NCI-H2196 (cell line): ENCODE results near the gene UNC13B.

ENCODE experiments used
- DNase-seq: peaks from one replicate; lab custom pipeline; 2025; ENCODE audit not compliant: unreplicated experiment; lab: John Stamatoyannopoulos, UW

The UNC13B gene

DNA sequence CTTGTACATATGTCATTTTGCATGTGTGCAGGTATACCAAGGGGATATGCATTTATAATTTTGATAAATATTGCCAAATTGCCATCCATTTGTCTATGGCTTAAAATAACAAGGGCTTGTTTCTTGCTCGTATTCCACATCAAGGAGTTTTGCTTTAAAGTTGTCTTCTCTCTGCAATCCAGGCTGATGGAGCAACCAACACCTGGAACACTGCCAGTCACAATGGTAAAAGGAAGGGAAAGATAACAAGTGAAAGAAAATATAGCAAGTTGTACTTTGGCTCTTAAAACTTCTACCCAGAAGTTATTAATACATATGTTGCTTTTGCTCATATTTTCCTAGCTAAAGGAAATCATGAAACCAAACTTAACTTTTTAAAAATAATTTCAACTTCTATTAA, 156.9 kb downstream of the UNC13B start:
- DNase-seq: no peak

DNA sequence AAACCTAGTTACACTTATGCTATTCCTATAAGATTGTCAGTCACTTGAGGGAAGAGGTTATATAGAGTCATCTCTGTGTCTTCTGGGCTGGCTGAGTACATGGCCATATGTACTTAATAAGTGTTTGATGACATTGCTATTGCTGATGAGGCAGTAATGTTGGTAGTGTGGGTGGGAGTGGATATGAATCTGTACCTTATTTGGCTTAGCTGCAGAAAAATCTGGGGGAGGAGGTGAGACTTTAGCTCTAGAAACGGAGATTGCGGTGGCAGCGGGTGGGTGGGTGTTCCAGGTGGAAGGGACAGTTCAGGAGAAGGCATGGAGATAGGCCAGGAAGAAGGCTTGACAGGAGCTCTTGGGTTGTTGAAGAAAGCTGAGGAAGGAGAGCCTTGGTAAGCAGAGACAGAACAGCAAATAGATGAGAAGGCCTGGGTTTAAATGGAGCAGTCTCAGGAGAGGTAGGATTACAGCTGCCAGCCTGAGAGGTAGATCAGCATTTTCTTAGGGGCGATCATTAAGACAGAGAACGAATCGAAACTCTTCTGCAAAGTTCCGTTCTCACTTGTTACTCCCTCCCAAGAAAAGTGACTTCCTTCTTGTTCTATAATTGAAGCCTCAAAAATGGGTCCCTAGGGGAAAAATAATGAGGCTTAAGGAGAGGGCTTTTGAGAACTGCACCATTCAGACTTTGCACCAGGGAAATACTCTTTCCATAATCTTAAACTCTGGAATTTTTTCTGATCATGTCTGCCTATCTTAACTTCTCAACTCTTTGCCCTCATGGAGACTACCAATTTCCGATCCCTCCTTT, 160.5 kb downstream of the UNC13B start:
- DNase-seq: no peak

DNA sequence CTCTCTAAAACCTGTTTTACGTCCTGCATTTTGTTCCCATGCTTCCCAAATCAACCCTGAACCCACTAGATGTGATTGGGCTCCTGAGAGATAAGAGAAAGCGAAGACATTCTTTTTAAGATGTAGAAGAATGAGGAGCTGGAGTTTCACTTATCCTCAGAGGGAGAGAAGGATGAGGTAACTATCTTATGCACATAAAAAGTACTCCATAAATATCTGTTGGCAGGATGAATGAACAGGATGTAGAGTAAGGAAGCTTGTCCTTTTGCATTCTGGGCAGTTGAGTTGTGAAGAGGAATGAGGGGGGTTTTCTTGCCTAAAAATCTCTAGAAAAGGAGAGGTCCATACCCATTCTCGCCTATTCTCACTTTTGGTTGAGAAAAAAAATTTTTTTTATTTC, 163.2 kb downstream of the UNC13B start:
- DNase-seq: no peak

DNA sequence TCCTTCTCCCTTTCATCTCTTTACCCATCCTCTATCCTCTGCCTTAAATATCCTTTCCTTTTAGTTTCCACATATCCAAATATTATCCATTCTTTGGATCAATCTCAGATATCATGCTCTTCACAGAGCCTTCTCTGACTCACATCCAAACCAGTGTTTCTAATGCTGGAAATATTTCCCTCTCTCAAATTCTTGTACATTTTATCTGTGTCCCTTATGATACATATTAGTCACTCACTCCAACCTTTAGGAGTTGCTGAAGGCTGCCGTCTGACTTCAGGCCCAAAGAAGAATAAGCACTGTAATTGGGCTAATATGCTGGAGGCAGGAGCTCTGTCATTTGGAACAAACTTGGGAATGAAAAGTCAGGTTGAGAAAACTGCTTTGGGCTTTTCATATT, 171.7 kb downstream of the UNC13B start:
- DNase-seq: no peak

DNA sequence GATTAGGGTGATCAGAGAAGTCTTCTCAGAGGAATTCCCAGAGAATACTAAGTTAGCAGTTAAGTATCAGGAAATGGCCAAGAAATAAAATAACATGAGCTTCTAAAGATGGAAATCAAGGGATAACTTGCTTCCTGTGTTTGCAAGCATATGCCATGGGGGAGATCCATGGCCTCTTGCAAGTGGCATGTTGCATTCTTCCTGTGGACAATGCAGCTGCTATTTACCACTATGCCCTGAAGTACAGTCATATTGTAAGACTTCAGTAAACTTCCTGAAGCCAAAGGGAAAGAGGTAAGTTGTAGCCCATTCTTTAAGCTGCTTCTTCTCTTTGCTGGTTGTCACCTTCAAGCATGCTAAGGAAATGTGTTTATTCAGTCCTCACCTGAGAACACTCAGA, 173.4 kb downstream of the UNC13B start:
- no peak for DNase-seq

DNA sequence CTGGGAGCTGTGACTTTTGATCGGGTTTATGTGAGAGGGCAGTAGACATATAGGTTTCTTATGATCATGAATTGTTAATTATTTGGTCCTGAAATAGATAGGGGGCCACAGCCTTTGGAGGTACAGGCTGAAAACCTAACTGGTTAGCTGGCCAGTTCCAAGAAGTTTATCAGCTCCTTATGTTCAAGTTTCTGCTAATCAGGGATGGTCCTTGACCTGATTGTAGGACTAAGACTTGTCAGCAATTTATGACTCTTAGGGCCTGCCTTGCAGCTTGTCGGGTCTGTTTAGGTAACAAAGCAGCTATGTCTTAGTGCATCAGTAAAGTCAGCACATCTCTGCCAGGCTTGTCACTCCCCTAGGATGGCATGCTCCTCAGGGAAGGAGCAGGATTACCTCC, 176.3 kb downstream of the UNC13B start:
- no peak for DNase-seq

DNA sequence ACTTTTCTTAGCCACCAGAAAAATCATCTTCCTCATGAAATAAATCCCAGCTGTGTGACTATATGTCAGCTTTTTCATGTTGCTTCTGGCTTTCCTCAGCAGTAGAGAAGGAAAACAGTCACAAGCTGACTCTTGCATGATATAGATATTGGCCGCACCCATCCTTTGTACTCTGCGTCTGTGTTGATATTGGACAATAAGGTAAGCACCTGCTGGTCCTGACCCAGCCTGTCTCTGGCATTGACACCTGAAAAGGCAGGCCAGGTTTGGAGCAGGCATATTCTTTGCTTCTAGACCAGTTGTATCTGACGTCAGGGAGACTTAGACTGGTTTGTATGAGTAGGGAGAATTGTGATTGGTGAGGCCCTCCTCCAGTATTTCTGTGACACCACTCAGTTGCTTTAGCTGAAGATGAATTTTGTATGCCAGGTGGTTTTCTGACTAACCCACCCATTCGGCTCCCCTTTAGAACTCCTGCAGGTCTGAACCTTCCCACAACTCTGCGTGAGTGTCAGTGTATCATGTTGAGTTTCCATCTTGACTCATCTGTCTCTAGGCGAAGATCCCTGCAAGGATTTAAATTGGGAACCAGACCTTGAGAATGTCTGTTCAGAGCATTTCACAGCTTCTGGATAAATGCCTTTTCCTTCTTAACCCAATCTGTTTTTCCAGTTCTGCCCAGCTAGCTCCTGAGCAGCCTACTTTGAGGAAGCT, 176.9 kb downstream of the UNC13B start:
- peak; percentile 43 for DNase-seq

DNA sequence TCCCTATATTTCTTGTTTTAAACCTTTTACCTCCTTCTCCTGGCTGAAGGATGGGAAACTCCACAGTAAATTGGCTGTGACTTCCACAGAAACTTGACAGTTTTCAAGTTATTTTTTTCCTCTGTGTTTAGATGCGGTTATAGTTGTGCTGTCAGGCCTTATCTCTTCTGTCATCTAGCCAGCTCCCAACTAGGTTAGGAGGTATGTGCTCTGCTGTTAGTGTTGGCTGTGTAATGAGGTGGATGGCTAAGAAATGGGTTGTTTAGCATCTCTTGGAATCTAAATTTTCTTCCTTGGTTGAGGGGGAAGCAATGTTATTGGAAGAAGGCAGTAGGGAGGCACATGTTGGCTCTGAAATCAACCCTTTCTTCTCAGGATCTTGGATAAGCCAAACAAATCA, 178.2 kb downstream of the UNC13B start:
- no peak for DNase-seq

DNA sequence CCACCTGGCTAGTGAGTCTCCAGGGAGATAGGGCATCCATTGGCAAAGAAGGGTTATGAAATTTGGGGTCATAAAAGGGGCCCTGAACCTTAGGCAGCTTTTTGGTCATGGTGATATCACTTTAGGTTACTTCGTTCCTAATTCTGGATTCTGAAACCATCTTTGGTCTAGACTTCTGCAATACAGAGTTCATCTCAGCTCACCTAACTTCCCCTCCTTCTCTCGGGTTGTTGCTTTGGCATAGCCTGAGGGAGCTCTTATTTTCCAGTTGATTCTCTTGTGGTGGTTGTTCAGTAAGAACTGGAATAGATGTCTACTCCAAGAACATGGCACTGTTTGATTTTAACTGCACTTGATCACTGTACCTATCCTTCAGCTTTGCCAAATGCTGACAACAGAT, 179.2 kb downstream of the UNC13B start:
- DNase-seq: no peak

DNA sequence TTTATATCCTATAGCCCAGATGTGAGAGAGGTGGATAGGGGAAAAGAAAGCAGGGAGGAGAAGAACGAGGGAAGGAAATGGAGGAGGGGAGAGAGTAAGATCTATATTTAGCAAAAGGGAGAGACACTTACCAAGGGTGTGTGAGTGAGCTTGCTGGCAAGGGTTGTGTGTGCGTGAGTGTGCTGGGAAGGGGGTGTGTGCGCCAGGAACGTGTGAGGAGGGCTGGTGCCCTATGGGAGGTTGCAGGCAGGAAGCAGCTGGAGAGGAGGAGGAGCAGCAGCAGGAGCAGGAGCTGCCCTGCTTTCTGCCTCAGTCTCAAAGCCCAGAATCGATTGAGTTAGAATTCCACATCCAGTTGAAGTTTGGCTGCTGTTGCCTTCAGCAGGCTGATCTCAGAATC, 179.8 kb downstream of the UNC13B start:
- peak; percentile 18 for DNase-seq

DNA sequence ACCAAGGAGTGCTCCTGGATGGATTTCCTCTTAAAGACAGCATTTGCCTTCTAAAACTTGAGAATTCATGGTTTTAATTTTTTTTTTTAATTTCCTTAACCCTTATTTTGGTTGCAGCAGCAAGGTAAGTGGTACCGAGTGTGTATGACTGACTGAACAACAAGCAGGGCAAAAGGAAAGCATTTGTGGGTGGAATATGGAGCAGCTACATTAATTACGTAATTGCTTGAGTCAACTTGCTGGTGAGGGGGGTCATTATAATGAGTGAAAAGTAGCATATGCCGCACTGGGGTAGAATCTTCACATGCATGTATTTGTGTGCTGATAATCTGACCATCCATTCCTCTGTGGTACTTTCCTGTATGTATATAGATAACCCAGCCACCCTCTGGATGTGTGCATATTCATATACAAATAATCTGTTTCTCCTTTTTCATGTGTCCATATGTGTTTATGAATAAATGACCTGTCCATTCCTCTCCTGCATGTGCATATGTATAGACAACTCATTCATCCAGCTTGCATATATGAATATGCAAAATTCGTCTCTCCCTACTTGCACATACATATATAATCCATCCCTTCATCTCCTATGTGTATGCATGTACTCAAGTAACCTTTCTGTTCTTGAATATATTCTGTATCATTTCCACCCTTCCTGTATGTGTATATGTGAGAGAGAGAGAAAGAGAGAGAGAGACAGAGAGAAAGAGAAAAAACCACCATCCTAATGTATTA, 180.6 kb downstream of the UNC13B start:
- DNase-seq: no peak

DNA sequence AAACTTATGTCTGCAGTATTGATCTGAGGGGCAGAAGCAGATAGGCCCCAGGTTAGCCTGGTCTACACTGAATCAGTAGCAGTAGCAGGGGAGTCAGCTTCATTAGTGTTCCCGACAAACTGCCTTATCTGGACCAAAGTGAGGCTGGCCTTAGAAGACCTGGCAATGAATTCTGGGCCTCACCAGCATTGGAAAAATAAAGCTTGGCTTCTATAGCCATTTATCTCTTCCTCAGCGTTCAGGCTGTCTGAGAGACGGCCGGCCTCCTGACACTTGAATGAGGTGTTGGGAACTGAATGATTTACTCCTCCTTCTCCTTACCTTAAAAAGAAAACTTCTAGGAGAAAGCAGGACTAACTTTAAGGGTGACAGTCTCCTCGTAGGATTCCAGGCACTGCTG, 186.3 kb downstream of the UNC13B start:
- no peak for DNase-seq

DNA sequence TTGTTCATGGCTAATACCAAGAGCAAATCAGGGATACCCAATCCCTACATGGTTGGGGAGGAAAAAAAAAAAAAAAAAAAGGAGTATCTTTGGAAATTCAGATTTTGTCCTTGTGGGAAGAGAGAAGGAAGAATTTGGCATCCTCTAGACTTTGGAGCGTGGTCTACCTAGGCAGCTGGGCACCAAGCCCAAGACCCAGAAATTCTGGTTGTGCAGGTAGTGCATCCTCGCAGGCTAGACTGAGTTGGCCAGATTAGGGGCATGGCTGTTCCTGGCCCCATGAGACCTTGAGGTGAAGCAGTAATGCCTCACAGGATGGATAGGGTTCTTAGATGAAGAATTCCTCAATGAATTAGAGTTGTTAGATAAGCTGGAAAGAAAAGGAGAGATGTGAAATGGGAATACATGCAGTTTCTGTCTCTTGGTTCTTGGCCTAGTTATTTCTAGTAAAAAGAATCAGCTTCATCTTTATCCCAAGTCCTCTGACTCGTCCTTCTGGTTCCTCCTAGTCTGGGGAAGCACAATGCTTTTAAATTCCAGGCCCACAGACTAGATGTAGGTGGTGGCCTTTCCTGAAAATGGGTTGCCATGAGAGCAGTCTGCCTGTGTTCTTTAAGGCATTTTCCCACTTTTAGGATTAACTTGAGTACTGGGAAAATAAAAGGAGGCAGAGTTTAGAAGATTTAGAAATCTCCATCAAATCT, 187.6 kb downstream of the UNC13B start:
- no peak for DNase-seq

DNA sequence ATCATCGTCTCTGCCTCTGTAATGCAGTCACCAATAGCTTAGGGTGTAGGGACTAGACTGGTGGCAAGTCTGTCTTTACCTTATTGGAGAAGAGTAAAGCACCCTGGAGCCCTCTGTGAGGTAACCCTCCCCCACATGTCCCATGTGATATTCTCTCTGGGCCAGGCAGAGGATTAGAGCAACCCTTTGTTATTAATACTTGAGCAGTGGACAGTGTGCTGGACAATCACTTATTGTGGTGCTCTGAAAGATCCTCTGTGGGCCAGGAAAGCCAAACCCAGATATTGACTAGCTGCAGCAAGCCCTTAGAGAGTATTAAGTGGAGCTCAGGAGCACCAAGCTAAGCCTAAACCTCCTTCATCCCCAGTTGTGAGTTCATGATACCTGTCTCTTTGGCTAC, 188.4 kb downstream of the UNC13B start:
- DNase-seq: no peak

DNA sequence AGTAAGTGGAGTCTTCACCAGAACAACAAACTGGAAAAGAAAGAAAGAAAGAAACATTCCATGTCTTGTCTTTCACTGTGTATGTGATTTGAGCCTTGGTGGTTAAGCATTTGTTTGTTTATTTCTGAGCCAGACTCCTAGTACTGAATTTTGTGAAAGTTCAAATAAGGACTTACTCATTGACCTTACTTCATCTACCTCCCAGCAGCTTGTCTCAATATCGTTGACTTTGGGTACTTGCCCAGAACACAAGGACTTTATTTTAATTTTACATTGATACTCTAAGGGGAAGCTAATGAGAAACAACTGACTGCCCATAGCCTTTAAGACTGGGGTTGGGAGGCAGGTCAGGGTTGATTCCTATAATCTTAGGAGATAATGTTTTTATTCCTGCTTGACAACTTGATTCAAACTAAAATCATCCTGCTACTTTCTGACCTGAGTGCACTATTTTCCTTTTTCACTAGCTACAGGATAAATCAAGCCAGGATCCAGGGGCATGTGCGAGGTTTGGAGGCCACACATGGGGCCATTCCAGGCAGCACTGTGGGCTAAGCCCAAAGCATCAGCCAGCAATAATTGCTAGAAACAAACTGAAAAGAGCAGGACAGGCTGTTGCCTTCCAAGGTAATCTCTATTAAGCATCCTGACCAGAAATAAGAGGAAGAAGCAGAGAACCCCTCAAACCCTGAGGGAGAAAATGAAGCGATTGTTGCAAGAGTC, 189.2 kb downstream of the UNC13B start:
- DNase-seq: peak; percentile 52

DNA sequence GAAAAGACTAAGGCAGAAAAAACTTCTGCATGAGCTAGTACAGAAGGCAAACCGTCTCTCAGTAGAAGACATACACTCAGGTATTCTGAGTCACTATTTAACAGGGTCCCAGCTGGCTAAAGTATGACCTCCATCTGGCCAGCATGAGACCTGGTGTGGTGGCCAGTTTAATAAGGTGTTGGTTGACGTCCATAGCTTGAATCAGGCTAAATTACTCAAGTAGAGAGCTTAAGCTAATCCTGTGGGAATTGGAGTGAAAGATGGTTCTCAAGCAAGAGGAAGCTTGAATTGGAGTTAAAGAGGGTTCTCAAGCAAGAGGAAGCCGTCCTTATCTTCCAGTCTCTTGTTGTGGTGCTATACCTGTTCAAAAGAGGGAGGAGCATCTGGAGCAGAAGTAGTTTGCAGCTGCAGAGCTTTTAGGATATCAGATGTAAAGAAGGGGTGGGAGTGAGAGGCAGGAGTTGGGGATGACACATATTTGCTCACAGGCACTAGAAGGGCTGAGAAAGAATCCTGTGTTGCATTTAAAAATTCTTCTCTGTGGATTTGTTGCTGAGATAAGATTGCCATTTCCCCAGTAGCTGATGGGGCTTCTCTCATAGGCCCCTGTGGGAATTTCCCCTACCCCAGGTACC, 192.0 kb downstream of the UNC13B start:
- no peak for DNase-seq

DNA sequence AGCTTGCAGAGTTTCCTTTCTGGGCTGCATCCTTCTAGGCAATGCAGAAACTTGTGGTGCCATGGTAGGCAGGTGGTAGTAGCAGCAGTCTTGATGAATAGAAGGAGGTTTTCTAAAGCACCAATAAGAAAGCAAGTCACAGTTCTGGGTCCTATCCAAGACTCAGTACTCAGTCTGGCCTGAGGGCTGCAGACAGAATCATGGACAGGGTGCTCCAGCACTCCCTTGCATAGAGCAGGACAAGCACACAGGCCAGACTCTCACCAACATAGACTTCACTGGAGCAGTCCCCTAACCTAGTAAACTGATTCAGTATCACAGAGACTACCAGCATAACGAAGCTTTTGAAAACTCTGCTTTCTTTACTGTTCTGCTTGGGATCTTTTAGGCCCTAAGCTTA, 194.1 kb downstream of the UNC13B start:
- no peak for DNase-seq

DNA sequence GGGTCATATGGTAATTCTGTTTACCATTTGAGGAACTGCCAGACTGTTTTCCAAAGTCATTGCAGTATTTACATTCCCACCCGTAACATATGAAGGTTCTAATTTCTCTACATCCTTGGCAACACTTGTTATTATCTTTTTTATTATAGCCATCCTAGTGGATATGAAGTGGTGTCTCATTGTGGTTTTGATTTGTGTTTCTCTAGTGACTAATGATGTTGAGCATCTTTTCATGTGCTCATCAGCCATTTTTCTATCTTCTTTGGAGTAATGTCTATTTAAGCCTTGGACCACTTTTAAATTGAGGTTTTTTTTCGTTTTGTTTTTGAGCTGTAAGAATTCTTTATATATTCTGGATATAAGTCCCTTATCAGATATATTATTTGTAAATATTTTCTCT, 195.3 kb downstream of the UNC13B start:
- no peak for DNase-seq

DNA sequence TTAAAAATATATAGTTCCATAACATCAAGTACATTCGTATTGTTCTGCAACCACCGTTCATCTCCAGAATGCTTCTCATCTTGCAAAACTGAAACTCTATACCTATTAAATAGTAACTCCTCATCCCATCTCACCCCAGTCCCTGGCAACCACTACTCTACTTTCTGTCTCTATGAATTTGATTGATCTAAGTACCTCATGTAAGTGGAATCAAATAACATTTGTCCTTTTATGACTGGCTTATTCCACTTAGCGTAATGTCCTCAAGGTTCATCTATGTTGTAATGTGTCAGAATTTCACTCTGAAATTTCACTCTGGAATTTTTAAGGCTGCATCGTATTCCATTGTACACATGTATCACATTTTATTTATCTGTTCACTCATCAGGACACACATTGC, 196.0 kb downstream of the UNC13B start:
- DNase-seq: no peak
